IMR-90 (cell line): ENCODE results near the gene LSG1. TPM values are rescaled to one million over a fixed set of nuclear protein-coding genes. Genes with fewer than 3 reads are reported as not detected.

Experiments used
- ATAC-seq: fragments of 200-7000 bp; cut with Tn5 transposase; 2 replicates; pipeline ENCODE4 v1.9.1; 2020; ENCODE audit warnings: low read depth, mild to moderate bottlenecking, moderate library complexity
- BruUV-seq: library from RNA; stranded (reverse); fragments of 400-500 nt; replicated peaks from 2 replicates; lab custom pipeline; 2021; lab: Mats Ljungman, UMichigan
- CTCF ChIA-PET: fragments of 300-600 bp; formaldehyde crosslinking; extraction: SDS; loops from one replicate; lab custom pipeline; 2021; ENCODE audit warnings: antibody characterized with exemption; lab: Yijun Ruan, JAX
- POLR2A ChIA-PET: fragments of 300-600 bp; sonication (Branson Sonifier 250); formaldehyde crosslinking; loops from one replicate; lab custom pipeline; 2022; ENCODE audit warnings: antibody characterized with exemption; ENCODE audit not compliant: unreplicated experiment; lab: Charles Lee
- DNase-seq: peaks from one replicate; pipeline ENCODE4 v3.0.0; 2013
- H2AFZ ChIP-seq: replicated peaks from 2 replicates; pipeline ENCODE3; 2013; ENCODE audit warnings: low read length, mild to moderate bottlenecking; ENCODE audit not compliant: poor library complexity
- H2AK5ac ChIP-seq: 2 replicates; pipeline ENCODE4 v1.6.1; 2013; ENCODE audit warnings: low read depth, low read length, inconsistent platforms
- H2AK9ac ChIP-seq: replicated peaks from 2 replicates; pipeline ENCODE3; 2013; ENCODE audit warnings: mild to moderate bottlenecking, low read depth, low read length, moderate library complexity; ENCODE audit not compliant: poor library complexity
- H2BK120ac ChIP-seq: 2 replicates; pipeline ENCODE4 v1.6.1; 2013; ENCODE audit warnings: low read depth, low read length, inconsistent platforms
- H2BK15ac ChIP-seq: 3 replicates; pipeline ENCODE4 v1.6.1; 2013; ENCODE audit warnings: low read depth, low read length, inconsistent platforms
- H2BK20ac ChIP-seq: 2 replicates; pipeline ENCODE4 v1.6.1; 2013; ENCODE audit warnings: low read depth, mild to moderate bottlenecking, inconsistent platforms, low read length, moderate library complexity
- H2BK5ac ChIP-seq: 2 replicates; pipeline ENCODE4 v1.6.1; 2013; ENCODE audit warnings: mild to moderate bottlenecking, low read depth, low read length, inconsistent platforms; ENCODE audit not compliant: poor library complexity, severe bottlenecking
- H3K14ac ChIP-seq: replicated peaks from 2 replicates; pipeline ENCODE4 v1.6.1; 2013; ENCODE audit warnings: low read depth, low read length, inconsistent platforms
- H3K18ac ChIP-seq: 2 replicates; pipeline ENCODE4 v1.6.1; 2013; ENCODE audit warnings: low read depth, low read length, control low read depth
- H3K23ac ChIP-seq: 2 replicates; pipeline ENCODE4 v1.6.1; 2013; ENCODE audit warnings: low read depth, low read length, inconsistent platforms
- H3K27ac ChIP-seq: 2 replicates; pipeline ENCODE4 v1.5.1; 2013; ENCODE audit warnings: mild to moderate bottlenecking, control low read depth, low read length; ENCODE audit not compliant: insufficient read depth
- H3K27me3 ChIP-seq: 2 replicates; pipeline ENCODE4 v1.6.1; 2013; ENCODE audit warnings: low read length; ENCODE audit not compliant: control insufficient read depth, insufficient read depth
- H3K36me3 ChIP-seq: 2 replicates; pipeline ENCODE4 v1.6.1; 2013; ENCODE audit warnings: low read length, mixed read lengths; ENCODE audit not compliant: control insufficient read depth, insufficient read depth
- H3K4ac ChIP-seq: 2 replicates; pipeline ENCODE4 v1.6.1; 2013; ENCODE audit warnings: low read depth, low read length, inconsistent platforms
- H3K4me1 ChIP-seq: 2 replicates; pipeline ENCODE4 v1.6.1; 2013; ENCODE audit warnings: low read length, mixed read lengths; ENCODE audit not compliant: control insufficient read depth, insufficient read depth
- H3K4me2 ChIP-seq: 2 replicates; pipeline ENCODE4 v1.6.1; 2013; ENCODE audit warnings: low read depth, mild to moderate bottlenecking, control low read depth, low read length, moderate library complexity
- H3K4me3 ChIP-seq: 2 replicates; pipeline ENCODE4 v1.5.1; 2013; ENCODE audit warnings: low read depth, mild to moderate bottlenecking, control low read depth, low read length, moderate library complexity; ENCODE audit not compliant: insufficient read depth
- H3K56ac ChIP-seq: 2 replicates; pipeline ENCODE4 v1.6.1; 2013; ENCODE audit warnings: low read length, inconsistent platforms; ENCODE audit not compliant: insufficient read depth; ENCODE audit errors: extremely low read depth
- H3K79me1 ChIP-seq, 2 experiments: 2 replicates each; pipeline ENCODE4 v1.6.1; 2013; ENCODE audit warnings: low read length in 2 of 2, inconsistent platforms in 1 of 2, low read depth in 1 of 2
- H3K9ac ChIP-seq: 2 replicates; pipeline ENCODE4 v1.6.1; 2013; ENCODE audit warnings: low read depth, low read length, control low read depth
- H3K9me1 ChIP-seq: 2 replicates; pipeline ENCODE4 v1.6.1; 2013; ENCODE audit warnings: low read length, inconsistent platforms; ENCODE audit not compliant: insufficient read depth
- H3K9me3 ChIP-seq: 2 replicates; pipeline ENCODE4 v1.6.1; 2013; ENCODE audit warnings: low read length; ENCODE audit not compliant: control insufficient read depth, insufficient read depth
- H4K20me1 ChIP-seq: 2 replicates; pipeline ENCODE4 v1.6.1; 2013; ENCODE audit warnings: low read length, inconsistent platforms; ENCODE audit not compliant: insufficient read depth
- H4K5ac ChIP-seq: 2 replicates; pipeline ENCODE4 v1.6.1; 2013; ENCODE audit warnings: mild to moderate bottlenecking, low read depth, low read length, control low read depth
- H4K8ac ChIP-seq, 2 experiments: 2 replicates each; pipeline ENCODE4 v1.6.1; 2013; ENCODE audit warnings: low read depth in 2 of 2, low read length in 2 of 2, control low read depth in 1 of 2, inconsistent platforms in 1 of 2
- H4K91ac ChIP-seq: 2 replicates; pipeline ENCODE4 v1.6.1; 2013; ENCODE audit warnings: low read depth, low read length, inconsistent platforms; ENCODE audit not compliant: insufficient read depth
- FOS ChIP-seq: fragments of 150-350 bp; IDR thresholded peaks from 2 replicates; pipeline ENCODE4 v1.6.1; 2016; ENCODE audit warnings: low read depth, low read length
- MAFK ChIP-seq: IDR thresholded peaks from 2 replicates; pipeline ENCODE4 v1.6.1; 2012; ENCODE audit warnings: low read depth, low read length, improper control_type of control experiment
- MXI1 ChIP-seq: IDR thresholded peaks from 2 replicates; pipeline ENCODE4 v1.6.1; 2012; ENCODE audit warnings: low read depth, mild to moderate bottlenecking, low read length, moderate library complexity, borderline replicate concordance
- WGBS, 2 experiments: methylation state at CpG; one replicate each; pipeline versions ENCODE4 v1.1.5 to v1.1.7; 2013; ENCODE audit warnings: missing lambda C conversion rate in 2 of 2; ENCODE audit not compliant: insufficient read length in 1 of 2; ENCODE audit errors: extremely low coverage in 2 of 2; 5-methylcytosine and 5-hydroxymethylcytosine counted together
- dilution Hi-C: fragments of 300-500 bp; cut with HindIII; formaldehyde crosslinking; loops from one replicate; pipeline ENCODE4 v1.14.3; 2018; ENCODE audit warnings: low sequenced_read_pairs; ENCODE audit not compliant: unreplicated experiment
- in situ Hi-C: fragments of 300-500 bp; cut with MboI; formaldehyde crosslinking; loops from 3 replicates; pipeline ENCODE4 v1.14.3; 2019; ENCODE audit warnings: low sequenced_read_pairs, inconsistent platforms, mixed read lengths
- intact Hi-C: fragments of 100-400 bp; cut with micrococcal nuclease; formaldehyde crosslinking; loops from 2 replicates; pipeline ENCODE4 v1.10.0; 2022
- polyA plus RNA-seq, 3 experiments: library from polyadenylated mRNA; depleted of rRNA; stranded (reverse); fragments of >200 nt; gene quantifications; 2 replicates each; pipeline ENCODE4 v1.2.3, GENCODE V29; 2012; ENCODE audit warnings: low replicate concordance in 1 of 3
- total RNA-seq: library from RNA; depleted of rRNA; stranded (reverse); fragments of >200 nt; gene quantifications from 2 replicates; pipeline ENCODE4 v1.2.3, GENCODE V29; 2012

The LSG1 gene
- total and polyA plus RNA-seq, 2 of the 4 experiments (the other 2 are of a cell fraction) = 26.8 to 45.2 TPM

GRCh38 chr3:194686816-194687637 is 15.0 kb upstream of the LSG1 start:
- DNase-seq (peak; percentile 58), ATAC-seq (peak; percentile 1; the same call in 1 of the 2 replicates)
- peak overlapping the region; percentile 81 for H3K14ac ChIP-seq
- peak overlapping the region; percentile 59 for H3K9ac ChIP-seq
- H4K20me1 ChIP-seq = peaks cover 33% of the 10 kb centered on the region
- POLR2A ChIA-PET = interaction anchor here (0.6 kb wide), 1 partner anchor 820 kb away, joined by 4 read pairs; no protein-coding TSS in a partner anchor
- peak overlapping the region; percentile 95 for H3K4me2 ChIP-seq
- peak overlapping the region in 1 of 2 experiments; percentile 2; a peak in 1 of 4 replicates for H4K8ac ChIP-seq
- H2BK120ac ChIP-seq = peak overlapping the region; percentile 38; the same call in 1 of the 2 replicates
- WGBS, 2 experiments = 3% methylated on average over 74 of the region's 86 CpGs; no CpG with 5 or more reads in 1 of the 2 experiments
- dilution Hi-C loops (no loop called here), in situ Hi-C loops (no loop called here), intact Hi-C loops (loop anchor here (2.0 to 5.0 kb wide), 4 partner anchors 170 to 468 kb away; no protein-coding TSS in a partner anchor)
- CTCF ChIA-PET = interaction anchor here (0.6 to 2.5 kb wide), 9 partner anchors 15 to 583 kb away, joined by 3 to 9 read pairs (median 5); partner anchors contain the start of gene LSG1
- H3K4me1 ChIP-seq = peaks cover 19% of the 10 kb centered on the region
- peaks cover 0 to 19% of the 10 kb centered on the region in 2 experiments; a peak in 2 of 4 replicates for H3K79me1 ChIP-seq
- H2AK9ac ChIP-seq = peak overlapping the region; percentile 86
- H3K56ac ChIP-seq = no peak overlapping the region
- H3K9me3 ChIP-seq = no peaks in the 10 kb centered on the region
- H2BK20ac ChIP-seq = no peak overlapping the region
- H2AFZ ChIP-seq = peak overlapping the region; percentile 93
- H4K5ac ChIP-seq = no peak overlapping the region; the same call in 1 of the 2 replicates
- no TSS peak for BruUV-seq
- H2BK5ac ChIP-seq = no peak overlapping the region
- peak overlapping the region; percentile 62 for H3K4ac ChIP-seq
- peak overlapping the region; percentile 43 for H3K27ac ChIP-seq
- H3K23ac ChIP-seq = peak overlapping the region; percentile 73
- peak overlapping the region; percentile 57; the same call in 1 of the 2 replicates for H4K91ac ChIP-seq
- H3K18ac ChIP-seq = no peak overlapping the region; the same call in 1 of the 2 replicates
- H2BK15ac ChIP-seq = no peak overlapping the region
- H2AK5ac ChIP-seq = peak overlapping the region; percentile 33; the same call in 1 of the 2 replicates
- 0 out of 2 replicates have a peak, but pooled peaks cover 6% of the 10 kb centered on the region for H3K9me1 ChIP-seq
- H3K36me3 ChIP-seq = peaks cover 14% of the 10 kb centered on the region; the same call in 1 of the 2 replicates
- TF ChIP-seq MAFK (no peak), MXI1 (no peak), FOS (no peak)
- H3K27me3 ChIP-seq = no peaks in the 10 kb centered on the region
- peak overlapping the region; percentile 61 for H3K4me3 ChIP-seq
